HepG2 (cell line): ENCODE measurements around the gene MFSD11. TPM values are rescaled to one million over a fixed set of nuclear protein-coding genes. Genes with fewer than 3 reads are reported as not detected.

ENCODE experiments used
- AKAP8 ChIP-seq: sonication (generic); formaldehyde crosslinking; IDR thresholded peaks from 2 replicates; pipeline ENCODE4 v1.5.1; 2020; ENCODE audit warnings: mild to moderate bottlenecking, missing genetic modification reagents
- HNF1B ChIP-seq: sonication (generic); formaldehyde crosslinking; IDR thresholded peaks from 2 replicates; pipeline ENCODE4 v1.5.1; 2020; ENCODE audit warnings: mild to moderate bottlenecking, moderate library complexity, missing genetic modification reagents
- PCBP1 ChIP-seq: fragments of 200-400 bp; formaldehyde crosslinking; IDR thresholded peaks from 2 replicates; pipeline ENCODE4 v1.6.1; 2017; ENCODE audit warnings: mild to moderate bottlenecking, low read depth, low read length, borderline replicate concordance
- PLSCR1 ChIP-seq: sonication (generic); formaldehyde crosslinking; IDR thresholded peaks from 2 replicates; pipeline ENCODE4 v1.5.0; 2020; ENCODE audit warnings: missing genetic modification reagents, mild to moderate bottlenecking, borderline replicate concordance
- RARG ChIP-seq: sonication (generic); formaldehyde crosslinking; IDR thresholded peaks from 2 replicates; pipeline ENCODE4 v1.4.0; 2020; ENCODE audit warnings: low read depth, mild to moderate bottlenecking, missing genetic modification reagents
- RBM39 ChIP-seq: fragments of 200-400 bp; formaldehyde crosslinking; IDR thresholded peaks from one replicate; pipeline ENCODE4 v1.6.1; 2018; ENCODE audit warnings: antibody characterized with exemption, mild to moderate bottlenecking, low read depth, low read length; ENCODE audit not compliant: poor library complexity, severe bottlenecking
- RXRA ChIP-seq: sonication (generic); formaldehyde crosslinking; IDR thresholded peaks from 2 replicates; pipeline ENCODE4 v1.5.1; 2020; ENCODE audit warnings: missing genetic modification reagents
- SOX5 ChIP-seq: IDR thresholded peaks from 2 replicates; pipeline ENCODE4 v1.6.1; 2016; ENCODE audit warnings: borderline replicate concordance
- SP5 ChIP-seq: IDR thresholded peaks from 2 replicates; pipeline ENCODE4 v1.6.1; 2016; ENCODE audit warnings: low read depth, borderline replicate concordance
- THAP7 ChIP-seq: sonication (generic); formaldehyde crosslinking; IDR thresholded peaks from 2 replicates; pipeline ENCODE4 v1.8.1; 2023; ENCODE audit warnings: mild to moderate bottlenecking, missing genetic modification reagents
- THAP9 ChIP-seq: sonication (generic); formaldehyde crosslinking; IDR thresholded peaks from 2 replicates; pipeline ENCODE4; 2020; ENCODE audit warnings: missing genetic modification reagents, mild to moderate bottlenecking, borderline replicate concordance
- TRIM22 ChIP-seq: fragments of 450-650 bp; IDR thresholded peaks from 2 replicates; pipeline ENCODE4 v1.6.1; 2017
- ZNF18 ChIP-seq: sonication (generic); formaldehyde crosslinking; IDR thresholded peaks from 2 replicates; pipeline ENCODE4 v1.8.0; 2022; ENCODE audit warnings: mild to moderate bottlenecking, missing genetic modification reagents; ENCODE audit not compliant: insufficient replicate concordance
- ZNF274 ChIP-seq: sonication (generic); formaldehyde crosslinking; IDR thresholded peaks from 2 replicates; pipeline ENCODE4 v1.5.1; 2020; ENCODE audit warnings: mild to moderate bottlenecking, missing genetic modification reagents
- ZNF740 ChIP-seq: sonication (generic); formaldehyde crosslinking; IDR thresholded peaks from 2 replicates; pipeline ENCODE4 v1.4.0; 2020; ENCODE audit warnings: missing genetic modification reagents
- ZNF83 ChIP-seq: sonication (generic); formaldehyde crosslinking; IDR thresholded peaks from 2 replicates; pipeline ENCODE4 v1.4.0; 2020; ENCODE audit warnings: missing genetic modification reagents, mild to moderate bottlenecking, borderline replicate concordance
- ZSCAN12 ChIP-seq: sonication (generic); formaldehyde crosslinking; IDR thresholded peaks from 2 replicates; pipeline ENCODE4 v1.9.0; 2021; ENCODE audit warnings: mild to moderate bottlenecking, missing genetic modification reagents
- polyA plus RNA-seq, 8 experiments: library from polyadenylated mRNA; depleted of rRNA in 3 of 8; stranded (reverse) in 7 of 8; unstranded in 1 of 8; fragments of >200 nt; fragmentation: Illumina TruSeq in 4 of 8; extraction: Trizol in 4 of 8; gene quantifications; 2 replicates each; pipeline versions ENCODE4 v1.2.1 to v1.2.3, GENCODE V29; 2011 to 2016; ENCODE audit warnings: low read depth in 4 of 8, missing spikeins in 1 of 8, mixed read lengths in 1 of 8; ENCODE audit not compliant: insufficient read depth in 1 of 8
- total RNA-seq, 5 experiments: library from RNA; depleted of rRNA; stranded (reverse); fragments of >200 nt; fragmentation: Illumina TruSeq; extraction: Trizol; gene quantifications; 2 replicates each; pipeline ENCODE4 v1.2.3, GENCODE V29; 2016; ENCODE audit warnings: low read depth in 1 of 5

Gene MFSD11
- total and polyA plus RNA-seq, 2 of the 13 experiments (the other 11 are each of a cell fraction or from before 2014, with no cell fraction given): 26.1 to 36.3 TPM

- TF ChIP-seq PCBP1 (no peak), AKAP8 (CRISPR knock-in tag) (peak; percentile 25; the same call in 1 of the 2 replicates), ZNF274 (CRISPR knock-in tag) (peak; percentile 72; the same call in 1 of the 2 replicates), TRIM22 (no peak), ZNF83 (peak; percentile 98), ZNF18 (CRISPR knock-in tag) (peak; percentile 73), SP5 (CRISPR knock-in tag) (peak; percentile 96), ZSCAN12 (no peak), THAP7 (CRISPR knock-in tag) (peak; percentile 95), PLSCR1 (no peak), RBM39 (peak; percentile 43), SOX5 (CRISPR knock-in tag) (peak; percentile 85; the same call in 1 of the 2 replicates), RXRA (CRISPR knock-in tag) (no peak; the same call in 1 of the 2 replicates), ZNF740 (CRISPR knock-in tag) (no peak), THAP9 (CRISPR knock-in tag) (peak; percentile 69; the same call in 1 of the 2 replicates), RARG (CRISPR knock-in tag) (0 out of 2 replicates have a peak, but pooled peaks have one; percentile 39), HNF1B (CRISPR knock-in tag) (peak; percentile 73)
These were observed 37.1 kb upstream of the MFSD11 start (continued) for GRCh38 chr17:76700617-76701470.
